HG03103 (cell line): ENCODE results near the gene SPRTN.

Source experiments
- ATAC-seq: cut with Tn5 transposase; IDR thresholded peaks from one replicate; pipeline ENCODE4 v1.9.1; 2021; ENCODE audit warnings: low read depth; ENCODE audit not compliant: unreplicated experiment

SPRTN gene

GRCh38 chr1:231376101-231376500, 38.0 kb downstream of the SPRTN start:
- no peak for ATAC-seq

- ATAC-seq: no peak
Observed at GRCh38 chr1:231376875-231377549, 38.9 kb downstream of the SPRTN start.

GRCh38 chr1:231381729-231382128, 43.6 kb downstream of the SPRTN start:
- ATAC-seq: no peak

- ATAC-seq: no peak
Observed at GRCh38 chr1:231382426-231382825, 44.3 kb downstream of the SPRTN start.

GRCh38 chr1:231383159-231383860, 45.2 kb downstream of the SPRTN start:
- no peak for ATAC-seq

- ATAC-seq: no peak
Observed at GRCh38 chr1:231384696-231385415, 46.8 kb downstream of the SPRTN start.

GRCh38 chr1:231385416-231385748, 47.3 kb downstream of the SPRTN start:
- ATAC-seq: no peak

- no peak for ATAC-seq
Observed at GRCh38 chr1:231386466-231386865, 48.4 kb downstream of the SPRTN start.

- ATAC-seq: no peak
Observed at GRCh38 chr1:231387770-231388669, 49.9 kb downstream of the SPRTN start.

GRCh38 chr1:231390071-231390470, 52.0 kb downstream of the SPRTN start:
- ATAC-seq: no peak

- no peak for ATAC-seq
Observed at GRCh38 chr1:231392389-231393131, 54.5 kb downstream of the SPRTN start.

GRCh38 chr1:231393668-231394067, 55.6 kb downstream of the SPRTN start:
- ATAC-seq: no peak

- no peak for ATAC-seq
Observed at GRCh38 chr1:231395076-231395997, 57.2 kb downstream of the SPRTN start.

- no peak for ATAC-seq
Observed at GRCh38 chr1:231395998-231396390, 57.9 kb downstream of the SPRTN start.

- ATAC-seq: no peak
Observed at GRCh38 chr1:231396643-231397042, 58.5 kb downstream of the SPRTN start.

- ATAC-seq: no peak
Observed at GRCh38 chr1:231397886-231398671, 60.0 kb downstream of the SPRTN start.

- ATAC-seq: no peak
Observed at GRCh38 chr1:231401478-231401877, 63.4 kb downstream of the SPRTN start.

GRCh38 chr1:231404318-231404717, 66.2 kb downstream of the SPRTN start:
- ATAC-seq: no peak
